CD4-positive, alpha-beta memory T cell (primary cell): Measurements from ENCODE around the gene SLC6A18. TPM values are rescaled to one million over a fixed set of nuclear protein-coding genes. Genes with fewer than 3 reads are reported as not detected.
"Not testable (repeated sequence)": the region's sequence is repeated elsewhere in the genome, so short reads cannot be mapped to it uniquely, and the experiment has no call there.

Source experiments
- CTCF ChIA-PET: fragments of 350-600 bp; sonication (Branson Sonifier 250); formaldehyde crosslinking; loops from one replicate; lab custom pipeline; 2021; ENCODE audit warnings: inconsistent platforms; ENCODE audit not compliant: partially characterized antibody; lab: Charles Lee
- POLR2A ChIA-PET: fragments of 350-600 bp; sonication (Branson Sonifier 250); formaldehyde crosslinking; loops from one replicate; lab custom pipeline; 2021; ENCODE audit not compliant: partially characterized antibody; lab: Charles Lee
- DNase-seq, 5 donors: peaks; one replicate each; pipeline versions ENCODE4 v3.0.0 to v3.0.0-alpha.2; 2020 to 2022; ENCODE audit warnings: mixed read lengths in 1 of 5
- H3K27ac ChIP-seq: one replicate; pipeline ENCODE4 v1.7.0; 2013; ENCODE audit warnings: low read depth, low read length
- H3K27me3 ChIP-seq: 2 replicates; pipeline ENCODE4 v1.7.0; 2013; ENCODE audit warnings: mild to moderate bottlenecking, low read length, moderate library complexity; ENCODE audit not compliant: insufficient read depth
- H3K36me3 ChIP-seq: 2 replicates; pipeline ENCODE4 v1.7.0; 2013; ENCODE audit warnings: mild to moderate bottlenecking, low read length, moderate library complexity; ENCODE audit not compliant: insufficient read depth
- H3K4me1 ChIP-seq: 2 replicates; pipeline ENCODE4 v1.7.0; 2013; ENCODE audit warnings: mild to moderate bottlenecking, low read length, moderate library complexity; ENCODE audit not compliant: insufficient read depth
- H3K4me3 ChIP-seq, 2 donors: one replicate each; pipeline ENCODE4 v1.7.0; 2013; ENCODE audit warnings: low read length in 2 of 2, mild to moderate bottlenecking in 1 of 2
- H3K9me3 ChIP-seq, 2 donors: one replicate each; pipeline ENCODE4 v1.7.0; 2013; ENCODE audit warnings: low read length in 2 of 2, control low read depth in 1 of 2; ENCODE audit not compliant: control insufficient read depth in 1 of 2
- H3K27ac Mint-ChIP-seq, 7 donors: one replicate each; pipeline ENCODE4 v1.8.0; 2020 to 2021; ENCODE audit warnings: mixed read lengths in 7 of 7, mild to moderate bottlenecking in 6 of 7, inconsistent platforms in 3 of 7, moderate library complexity in 3 of 7
- H3K27me3 Mint-ChIP-seq, 2 donors: one replicate each; pipeline ENCODE4 v1.8.0; 2020 to 2021; ENCODE audit warnings: mixed read lengths in 2 of 2
- H3K36me3 Mint-ChIP-seq, 2 donors: one replicate each; pipeline ENCODE4 v1.8.0; 2020 to 2021; ENCODE audit warnings: mixed read lengths in 2 of 2, inconsistent platforms in 1 of 2, mild to moderate bottlenecking in 1 of 2
- H3K4me1 Mint-ChIP-seq, 4 donors: one replicate each; pipeline ENCODE4 v1.8.0; 2020 to 2021; ENCODE audit warnings: mixed read lengths in 4 of 4, mild to moderate bottlenecking in 1 of 4
- H3K4me3 Mint-ChIP-seq, 8 donors: one replicate each; pipeline ENCODE4 v1.8.0; 2020 to 2021; ENCODE audit warnings: mixed read lengths in 8 of 8, mild to moderate bottlenecking in 7 of 8, moderate library complexity in 6 of 8, inconsistent platforms in 3 of 8
- H3K9me3 Mint-ChIP-seq, 8 donors: one replicate each; pipeline ENCODE4 v1.8.0; 2020 to 2021; ENCODE audit warnings: mixed read lengths in 8 of 8, mild to moderate bottlenecking in 5 of 8, inconsistent platforms in 3 of 8, moderate library complexity in 1 of 8
- intact Hi-C: fragments of 100-400 bp; cut with micrococcal nuclease; formaldehyde crosslinking; loops from one replicate; pipeline ENCODE4 v1.15.1; 2023
- polyA plus RNA-seq, 2 donors: library from polyadenylated mRNA; unstranded; fragments of 300-500 nt; fragmentation: Illumina TruSeq; gene quantifications; one replicate each; pipeline ENCODE4 v1.2.3, GENCODE V29; 2021
- total RNA-seq, 2 experiments: library from RNA; stranded (reverse); gene quantifications; one replicate each; pipeline ENCODE4 v1.2.3, GENCODE V29; 2021

SLC6A18 gene
- total and polyA plus RNA-seq, 4 experiments from 2014 or later = not detected

DNA sequence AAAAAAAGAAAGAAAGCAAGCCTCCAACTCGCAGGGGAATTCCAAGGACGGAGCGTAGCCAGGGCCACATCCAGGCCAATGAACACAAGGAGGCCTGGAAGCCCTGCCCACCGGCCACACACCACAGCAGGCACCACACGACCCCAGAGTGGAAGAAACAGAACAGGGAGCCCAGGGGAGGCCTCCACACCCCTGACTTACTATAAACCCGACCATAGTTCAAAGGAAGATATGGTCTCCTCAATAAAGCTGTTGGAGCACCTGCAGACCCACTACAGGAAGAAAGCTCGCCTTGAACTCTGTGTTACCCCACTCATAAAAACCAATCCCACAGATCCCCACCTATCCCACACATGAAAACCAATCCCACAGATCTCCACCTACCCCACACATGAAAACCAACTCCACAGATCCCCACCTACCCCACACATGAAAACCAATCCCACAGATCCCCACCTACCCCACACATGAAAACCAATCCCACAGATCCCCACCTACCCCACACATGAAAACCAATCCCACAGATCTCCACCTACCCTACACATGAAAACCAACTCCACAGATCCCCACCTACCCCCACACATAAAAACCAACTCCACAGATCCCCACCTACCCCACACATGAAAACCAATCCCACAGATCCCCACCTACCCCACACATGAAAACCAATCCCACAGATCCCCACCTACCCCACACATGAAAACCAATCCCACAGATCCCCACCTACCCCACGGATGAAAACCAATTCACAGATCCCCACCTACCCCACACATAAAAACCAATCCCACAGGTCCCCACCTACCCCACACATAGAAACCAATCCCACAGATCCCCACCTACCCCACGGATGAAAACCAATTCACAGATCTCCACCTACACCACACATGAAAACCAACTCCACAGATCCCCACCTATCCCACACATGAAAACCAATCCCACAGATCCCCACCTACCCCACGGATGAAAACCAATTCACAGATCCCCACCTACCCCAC is 50.5 kb downstream of the SLC6A18 start:
- H3K4me1 ChIP-seq, H3K9me3 Mint-ChIP-seq, H3K4me1 Mint-ChIP-seq, H3K36me3 Mint-ChIP-seq, H3K4me3 ChIP-seq, H3K27me3 Mint-ChIP-seq, H3K27me3 ChIP-seq, POLR2A ChIA-PET, H3K9me3 ChIP-seq, H3K4me3 Mint-ChIP-seq, DNase-seq, H3K36me3 ChIP-seq, intact Hi-C loops, H3K27ac ChIP-seq, H3K27ac Mint-ChIP-seq, CTCF ChIA-PET: not testable (repeated sequence)

DNA sequence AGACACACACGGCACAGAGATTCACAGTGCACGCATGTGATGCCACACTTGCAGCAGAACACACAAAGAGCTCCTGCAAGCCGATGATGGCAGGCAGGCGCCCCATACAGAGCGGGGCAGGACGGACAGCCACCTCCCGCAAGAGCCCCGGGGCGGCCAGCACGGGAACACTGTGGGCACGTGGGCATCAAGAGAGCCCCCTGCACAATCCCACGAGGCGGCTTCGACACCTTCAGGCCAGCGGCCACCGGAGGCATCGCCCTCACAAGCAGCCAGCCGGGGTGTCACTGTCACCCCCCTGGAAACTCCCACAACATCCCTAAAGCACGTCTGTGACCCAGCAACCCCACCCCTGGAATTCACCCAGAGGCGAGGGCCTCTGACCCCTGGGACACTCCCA is 51.7 kb downstream of the SLC6A18 start:
- no peaks in the 10 kb centered on the region for H3K4me1 Mint-ChIP-seq
- no peak overlapping the region for H3K4me3 Mint-ChIP-seq
- POLR2A ChIA-PET = no interaction called here
- Histone ChIP-seq H3K27ac (no peak overlapping the region), H3K9me3 (no peaks in the 10 kb centered on the region), H3K27me3 (no peaks in the 10 kb centered on the region), H3K4me1 (no peaks in the 10 kb centered on the region), H3K36me3 (no peaks in the 10 kb centered on the region), H3K4me3 (no peak overlapping the region)
- intact Hi-C loops = no loop called here
- CTCF ChIA-PET = no interaction called here
- no peaks in the 10 kb centered on the region for H3K27me3 Mint-ChIP-seq
- H3K27ac Mint-ChIP-seq = no peak overlapping the region
- DNase-seq = no peak
- H3K36me3 Mint-ChIP-seq = no peaks in the 10 kb centered on the region
- no peaks in the 10 kb centered on the region for H3K9me3 Mint-ChIP-seq

- Mint-ChIP-seq H3K4me1 (no peaks in the 10 kb centered on the region), H3K27ac (no peak overlapping the region), H3K36me3 (no peaks in the 10 kb centered on the region), H3K9me3 (no peaks in the 10 kb centered on the region), H3K27me3 (no peaks in the 10 kb centered on the region), H3K4me3 (no peak overlapping the region)
- ChIA-PET CTCF (no interaction called here), POLR2A (no interaction called here)
- no peaks in the 10 kb centered on the region for H3K9me3 ChIP-seq
- intact Hi-C loops = no loop called here
- no peak for DNase-seq
- no peak overlapping the region for H3K27ac ChIP-seq
- no peaks in the 10 kb centered on the region for H3K36me3 ChIP-seq
- H3K27me3 ChIP-seq = no peaks in the 10 kb centered on the region
- no peaks in the 10 kb centered on the region for H3K4me1 ChIP-seq
- H3K4me3 ChIP-seq = no peak overlapping the region
These were observed 52.1 kb downstream of the SLC6A18 start for GRCh38 chr5:1277331-1277730.

DNA sequence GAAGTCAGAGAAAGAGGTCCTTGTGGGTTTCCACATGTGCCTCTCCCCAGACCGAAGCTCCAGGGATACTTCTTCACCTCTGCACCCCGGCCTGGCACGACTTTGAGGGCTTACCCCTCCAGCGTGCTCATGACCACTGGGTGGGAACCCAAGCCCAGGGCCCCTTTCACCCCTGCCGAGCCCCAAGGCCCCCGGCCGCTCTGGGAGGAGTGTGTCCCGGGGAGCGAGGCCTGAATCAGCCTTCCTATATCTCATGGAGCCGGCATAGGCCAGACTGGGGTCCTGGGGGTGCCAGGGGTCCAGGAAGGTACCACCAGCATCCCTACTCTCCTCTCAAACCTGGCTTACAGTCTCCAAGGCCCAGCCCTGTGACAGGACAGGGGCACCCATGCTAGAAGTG is 52.6 kb downstream of the SLC6A18 start:
- no peaks in the 10 kb centered on the region for H3K9me3 ChIP-seq
- no peaks in the 10 kb centered on the region for H3K9me3 Mint-ChIP-seq
- ChIA-PET POLR2A (no interaction called here), CTCF (no interaction called here)
- no peaks in the 10 kb centered on the region for H3K36me3 ChIP-seq
- no peak overlapping the region for H3K27ac ChIP-seq
- DNase-seq = no peak
- no peaks in the 10 kb centered on the region for H3K27me3 Mint-ChIP-seq
- H3K4me1 Mint-ChIP-seq = no peaks in the 10 kb centered on the region
- no peaks in the 10 kb centered on the region for H3K27me3 ChIP-seq
- H3K4me3 Mint-ChIP-seq = no peak overlapping the region
- intact Hi-C loops = no loop called here
- H3K4me1 ChIP-seq = no peaks in the 10 kb centered on the region
- H3K4me3 ChIP-seq = no peak overlapping the region
- no peaks in the 10 kb centered on the region for H3K36me3 Mint-ChIP-seq
- H3K27ac Mint-ChIP-seq = no peak overlapping the region

- intact Hi-C loops = no loop called here
- Mint-ChIP-seq H3K4me1 (no peaks in the 10 kb centered on the region), H3K27me3 (no peaks in the 10 kb centered on the region), H3K4me3 (no peak overlapping the region), H3K27ac (no peak overlapping the region), H3K9me3 (no peaks in the 10 kb centered on the region), H3K36me3 (no peaks in the 10 kb centered on the region)
- H3K4me3 ChIP-seq = no peak overlapping the region
- no peaks in the 10 kb centered on the region for H3K27me3 ChIP-seq
- CTCF ChIA-PET = no interaction called here
- DNase-seq = no peak
- H3K27ac ChIP-seq = no peak overlapping the region
- no peaks in the 10 kb centered on the region for H3K9me3 ChIP-seq
- POLR2A ChIA-PET = no interaction called here
- no peaks in the 10 kb centered on the region for H3K4me1 ChIP-seq
- H3K36me3 ChIP-seq = no peaks in the 10 kb centered on the region
These were observed 53.0 kb downstream of the SLC6A18 start for GRCh38 chr5:1278216-1278615.

GRCh38 chr5:1278656-1279442 is 53.7 kb downstream of the SLC6A18 start:
- Mint-ChIP-seq H3K9me3 (no peaks in the 10 kb centered on the region), H3K36me3 (no peaks in the 10 kb centered on the region), H3K4me3 (no peak overlapping the region), H3K27ac (no peak overlapping the region), H3K4me1 (no peaks in the 10 kb centered on the region), H3K27me3 (no peaks in the 10 kb centered on the region)
- ChIA-PET POLR2A (no interaction called here), CTCF (no interaction called here)
- Histone ChIP-seq H3K27me3 (no peaks in the 10 kb centered on the region), H3K4me1 (no peaks in the 10 kb centered on the region), H3K36me3 (no peaks in the 10 kb centered on the region), H3K4me3 (no peak overlapping the region), H3K9me3 (no peaks in the 10 kb centered on the region), H3K27ac (no peak overlapping the region)
- intact Hi-C loops = no loop called here
- DNase-seq = no peak

DNA sequence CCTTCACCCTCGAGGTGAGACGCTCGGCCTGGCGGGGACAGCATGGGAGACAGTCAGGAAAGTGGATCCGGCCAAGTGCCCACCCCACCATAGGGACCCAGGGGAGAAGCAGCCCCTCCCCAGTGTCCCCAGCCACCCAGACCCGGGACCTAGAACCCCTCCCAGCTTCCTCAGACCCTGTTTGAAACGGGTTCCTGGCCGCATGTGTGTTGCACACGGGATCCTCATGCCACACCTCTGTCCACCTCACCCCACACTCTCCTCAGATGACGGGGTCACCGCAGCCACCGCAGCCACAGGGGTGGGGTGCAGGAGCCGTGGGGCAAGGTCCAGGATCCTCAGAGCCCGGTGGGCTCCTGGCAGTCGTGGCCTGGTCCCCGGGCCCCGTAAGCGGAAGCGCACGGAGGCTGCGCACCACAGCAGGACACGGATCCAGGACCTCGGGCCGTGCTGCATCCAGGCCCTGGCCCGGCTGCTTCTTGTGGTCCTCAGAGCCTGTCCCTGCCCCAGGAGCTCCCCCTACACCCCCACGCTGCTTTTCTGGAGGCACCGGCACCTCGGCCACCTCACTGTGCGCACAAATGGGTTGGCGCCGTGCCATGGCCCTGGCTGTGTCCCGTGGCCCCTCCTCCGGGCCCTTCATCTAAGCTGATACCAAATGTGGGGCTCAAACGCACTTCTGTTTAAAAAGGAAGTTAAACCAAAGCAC is 54.4 kb downstream of the SLC6A18 start:
- Mint-ChIP-seq H3K27ac (no peak overlapping the region), H3K27me3 (no peaks in the 10 kb centered on the region), H3K36me3 (no peaks in the 10 kb centered on the region), H3K4me1 (no peaks in the 10 kb centered on the region), H3K9me3 (no peaks in the 10 kb centered on the region), H3K4me3 (no peak overlapping the region)
- no peak overlapping the region for H3K27ac ChIP-seq
- no peak overlapping the region for H3K4me3 ChIP-seq
- ChIA-PET POLR2A (no interaction called here), CTCF (no interaction called here)
- H3K9me3 ChIP-seq = no peaks in the 10 kb centered on the region
- intact Hi-C loops = no loop called here
- H3K4me1 ChIP-seq = no peaks in the 10 kb centered on the region
- no peaks in the 10 kb centered on the region for H3K36me3 ChIP-seq
- DNase-seq = no peak
- H3K27me3 ChIP-seq = no peaks in the 10 kb centered on the region
